ENCODE results near the gene NRP1.
"Not testable (repeated sequence)": the region's sequence is repeated elsewhere in the genome, so short reads cannot be mapped to it uniquely, and the experiment has no call there.

NRP1 gene

GRCh38 chr10:33315891-33316290 is 18.6 kb downstream of the NRP1 start:
- peak; percentile 40 for DNase-seq

DNA sequence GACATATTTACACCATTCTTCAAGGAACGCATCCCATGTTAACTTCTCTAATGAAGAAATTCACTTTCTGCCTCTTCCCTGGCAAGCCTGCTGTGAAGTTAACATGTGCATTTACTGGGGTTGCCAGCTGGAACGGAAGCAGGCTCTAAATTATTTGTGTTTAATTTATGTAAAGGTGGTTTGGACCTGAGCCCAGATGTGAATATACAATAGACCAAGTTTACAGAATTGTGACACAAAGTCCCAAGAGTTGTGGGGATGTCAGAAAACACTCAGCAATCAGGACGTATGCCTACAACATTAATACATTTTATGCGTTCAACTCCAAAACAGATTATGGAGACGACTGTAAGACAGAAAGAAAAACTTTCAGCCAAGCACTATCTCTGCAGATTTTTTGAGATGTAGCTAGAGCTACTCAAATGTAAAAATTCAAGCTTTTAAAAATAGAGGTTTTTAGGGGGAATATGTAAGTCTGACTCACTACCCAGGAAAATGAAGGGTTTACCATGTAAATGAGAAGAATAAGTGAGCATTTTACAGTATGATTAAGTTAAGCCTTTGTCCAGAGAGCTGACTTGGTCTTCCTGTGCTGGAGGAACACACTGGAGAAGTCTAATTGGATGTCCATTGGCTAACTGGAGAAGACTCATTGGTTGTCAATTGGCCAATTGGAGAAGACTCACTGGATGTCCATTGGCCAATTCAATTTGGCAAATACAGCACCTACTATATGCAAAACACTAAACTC is 19.5 kb downstream of the NRP1 start:
- DNase-seq, result peak; percentile 73

- DNase-seq, result no peak
Measured at GRCh38 chr10:33311640-33312039, 22.8 kb downstream of the NRP1 start.

DNA sequence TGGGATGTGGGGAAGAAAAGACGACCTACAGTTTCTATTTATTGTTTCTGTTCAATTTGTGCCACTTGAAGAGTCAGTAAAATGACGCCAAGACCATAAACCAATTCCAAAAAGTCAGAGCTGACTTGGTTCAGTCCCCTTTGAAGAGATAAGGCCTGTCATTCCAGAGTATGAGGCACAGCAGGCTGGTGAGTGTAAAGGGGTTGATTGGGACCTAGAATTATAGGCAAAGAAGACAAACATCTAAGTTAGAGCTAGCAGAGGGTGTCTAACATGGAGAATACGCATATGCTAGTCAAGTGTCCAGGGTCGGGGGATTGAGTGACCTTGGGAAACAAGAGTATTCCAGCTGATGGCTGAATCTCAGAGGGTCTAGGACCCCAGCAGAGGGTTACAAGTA is 23.6 kb downstream of the NRP1 start:
- DNase-seq, result no peak

- DNase-seq, result no peak
Measured at GRCh38 chr10:33309406-33309805, 25.1 kb downstream of the NRP1 start.

DNA sequence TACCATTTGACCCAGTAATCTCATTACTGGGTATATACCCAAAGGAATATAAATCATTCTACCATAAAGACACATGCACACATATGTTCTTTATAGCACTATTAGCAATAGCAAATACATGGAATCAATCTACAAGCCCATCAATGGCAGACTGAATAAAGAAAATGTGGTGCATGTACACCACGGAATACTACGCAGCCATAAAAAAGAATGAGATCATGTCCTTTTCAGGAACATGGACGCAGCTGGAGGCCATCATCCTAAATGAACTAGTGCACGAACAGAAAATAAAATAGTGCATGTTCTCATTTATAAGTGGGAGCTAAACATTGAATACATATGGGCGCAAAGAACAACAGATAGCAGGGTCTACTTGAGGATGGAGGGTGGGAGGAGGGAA is 26.6 kb downstream of the NRP1 start:
- no peak for DNase-seq

- DNase-seq, result peak; percentile 79
Measured at GRCh38 chr10:33306701-33307519, 27.6 kb downstream of the NRP1 start.

- DNase-seq, result peak; percentile 30
Measured at GRCh38 chr10:33306126-33306525, 28.3 kb downstream of the NRP1 start.

DNA sequence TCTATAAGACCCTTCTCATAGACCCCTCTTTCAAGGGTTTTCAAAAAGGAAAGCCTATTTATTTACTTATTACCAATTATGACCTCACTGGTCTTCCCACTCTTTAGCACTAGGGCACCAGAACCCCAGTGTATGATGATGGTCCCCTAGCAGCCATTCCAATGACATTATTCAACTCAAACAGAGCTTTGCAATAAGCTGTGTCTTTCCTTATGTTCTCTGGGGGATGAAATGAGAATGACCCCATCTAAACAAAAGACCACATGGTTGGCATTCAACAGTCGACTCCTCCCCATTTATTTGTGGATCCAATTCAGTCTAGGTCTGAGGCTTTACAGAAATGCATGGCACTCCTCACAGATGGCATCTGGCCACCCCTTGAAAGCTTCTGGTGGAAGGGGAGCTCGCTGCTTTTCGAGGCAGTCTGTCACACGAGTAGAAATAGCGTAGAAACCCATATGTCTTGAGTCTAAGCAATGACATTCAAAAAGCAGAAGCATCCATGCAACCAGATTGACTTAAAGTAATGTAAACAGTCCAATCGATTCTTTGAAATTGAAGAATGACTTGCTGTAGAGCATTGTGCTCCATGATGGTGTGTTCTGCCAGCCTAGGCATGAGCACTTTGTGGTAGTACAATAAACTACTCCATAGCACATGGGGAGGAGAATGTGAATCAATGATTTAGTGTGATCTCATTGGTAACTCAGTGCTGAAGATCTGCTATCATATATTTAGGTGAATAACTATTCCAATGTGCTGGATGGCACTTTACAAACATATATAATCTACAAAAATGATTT is 29.8 kb downstream of the NRP1 start:
- no peak for DNase-seq

DNA sequence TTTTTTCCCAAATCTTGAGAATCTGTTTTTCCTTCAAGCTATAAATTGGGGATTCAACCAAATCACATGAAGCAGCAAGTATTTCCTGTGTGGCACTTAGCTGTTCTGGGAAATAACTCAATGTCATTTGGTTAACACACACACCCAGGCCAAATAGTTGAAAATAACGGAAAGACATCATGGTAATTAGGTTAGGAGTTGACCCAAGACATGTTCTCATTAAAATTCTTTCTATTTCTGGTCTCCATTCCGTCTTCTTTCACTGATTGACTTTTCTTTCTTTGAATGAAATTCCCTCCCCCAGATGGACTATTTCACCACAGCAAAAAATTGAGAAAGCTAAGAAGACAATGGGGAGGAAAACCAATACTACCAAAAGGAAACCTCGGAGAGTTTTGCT is 30.5 kb downstream of the NRP1 start:
- no peak for DNase-seq

DNA sequence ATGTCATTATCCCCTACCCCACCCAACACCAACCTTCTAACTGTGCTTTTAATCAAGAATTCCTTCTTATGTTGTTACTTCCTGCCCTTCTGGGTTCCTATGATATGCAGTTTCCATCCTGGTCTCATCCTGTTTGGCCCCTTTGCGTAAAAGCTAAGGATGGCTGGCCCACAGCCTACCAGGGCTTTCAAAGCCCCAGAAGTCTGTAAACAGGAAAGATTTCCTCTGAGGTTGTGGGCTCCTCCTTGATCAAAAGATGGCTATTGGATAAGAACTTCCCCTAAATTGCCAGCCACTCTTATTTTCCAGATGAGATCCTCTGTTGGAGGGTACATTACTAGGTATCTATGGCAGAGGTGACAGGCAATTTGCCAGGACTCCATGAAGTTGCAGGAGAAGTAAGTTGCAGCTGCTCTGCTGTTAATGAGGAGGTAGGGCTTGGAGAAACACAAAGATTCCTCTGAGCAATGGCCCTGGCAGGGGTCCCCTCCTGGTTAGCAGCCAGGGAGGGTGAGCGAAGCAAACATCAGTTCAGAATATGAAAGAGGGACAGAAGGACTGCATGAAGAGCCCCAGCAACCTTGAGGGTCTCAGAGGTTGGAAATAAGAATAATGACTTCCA is 32.1 kb downstream of the NRP1 start:
- no peak for DNase-seq

- no peak for DNase-seq
Measured at GRCh38 chr10:33301097-33301789, 33.2 kb downstream of the NRP1 start.

DNA sequence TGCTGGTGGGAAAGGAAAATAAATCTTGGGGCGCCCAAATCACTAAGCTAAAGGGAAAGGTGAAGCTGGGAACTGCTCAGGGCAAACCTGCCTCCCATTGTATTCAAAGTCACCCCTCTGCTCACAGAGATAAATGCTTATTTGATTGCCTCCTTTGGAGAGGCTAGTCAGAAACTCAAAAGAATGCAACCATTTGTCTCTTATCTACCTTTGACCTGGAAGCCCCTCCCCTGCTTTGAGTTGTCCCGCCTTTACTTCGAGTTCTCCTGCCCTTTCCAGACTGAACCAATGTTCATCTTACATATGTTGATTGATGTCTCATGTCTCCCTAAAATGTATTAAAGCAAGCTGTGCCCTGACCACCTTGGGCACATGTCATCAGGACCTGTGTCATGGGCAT is 33.9 kb downstream of the NRP1 start:
- not testable (repeated sequence) for DNase-seq

GRCh38 chr10:33298893-33299292 is 35.6 kb downstream of the NRP1 start:
- no peak for DNase-seq

GRCh38 chr10:33298110-33298509 is 36.4 kb downstream of the NRP1 start:
- DNase-seq, result no peak

DNA sequence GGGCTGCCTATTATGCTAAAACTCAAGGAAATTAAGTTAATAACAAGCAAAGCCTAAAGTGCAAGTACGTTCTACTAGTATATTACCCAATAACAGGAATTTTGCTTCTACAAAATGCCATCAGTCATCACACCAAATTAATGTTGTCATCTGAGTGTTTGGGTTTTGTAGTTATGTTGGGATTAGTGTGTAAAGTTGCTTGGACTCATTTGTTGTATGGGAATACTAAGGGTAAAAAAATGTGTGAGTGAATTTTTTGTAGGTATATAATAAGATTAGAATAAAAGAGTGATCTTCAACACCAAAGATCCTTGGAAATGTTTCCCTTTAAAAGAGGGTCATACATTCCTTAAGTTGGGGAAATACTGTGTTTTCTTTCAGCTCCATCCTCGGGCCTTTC is 38.6 kb downstream of the NRP1 start:
- peak; percentile 56 for DNase-seq

DNA sequence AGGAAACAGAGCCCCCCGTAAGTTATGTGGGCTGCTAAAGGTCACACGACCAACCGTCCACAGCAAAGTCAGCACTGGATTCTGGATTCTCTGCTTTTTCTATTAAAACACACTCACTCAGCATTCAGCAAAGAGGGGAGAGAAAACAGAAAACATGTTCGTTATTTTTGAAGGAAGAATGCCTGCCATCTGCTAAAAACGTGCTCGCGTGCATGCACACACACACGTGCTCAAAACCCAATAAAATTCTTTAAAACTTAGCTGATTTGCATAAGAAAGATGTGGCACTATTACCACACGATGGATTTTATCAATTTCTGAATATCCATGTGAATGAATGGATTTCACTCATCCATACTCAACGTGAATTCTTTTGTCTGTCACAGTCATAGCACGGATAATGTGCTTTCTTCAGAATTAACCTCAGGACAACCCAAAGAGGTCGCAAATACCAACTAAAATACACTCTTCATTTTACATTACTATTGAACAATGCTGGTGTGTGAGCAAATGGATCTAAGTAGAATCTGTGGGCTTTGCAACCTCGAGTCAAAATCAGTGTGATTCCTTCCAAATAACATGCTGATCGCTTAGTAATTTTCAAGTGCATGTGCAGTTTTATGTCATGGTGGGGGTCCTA is 40.8 kb downstream of the NRP1 start:
- no peak for DNase-seq

- no peak for DNase-seq
Measured at GRCh38 chr10:33293076-33293475, 41.4 kb downstream of the NRP1 start.

DNA sequence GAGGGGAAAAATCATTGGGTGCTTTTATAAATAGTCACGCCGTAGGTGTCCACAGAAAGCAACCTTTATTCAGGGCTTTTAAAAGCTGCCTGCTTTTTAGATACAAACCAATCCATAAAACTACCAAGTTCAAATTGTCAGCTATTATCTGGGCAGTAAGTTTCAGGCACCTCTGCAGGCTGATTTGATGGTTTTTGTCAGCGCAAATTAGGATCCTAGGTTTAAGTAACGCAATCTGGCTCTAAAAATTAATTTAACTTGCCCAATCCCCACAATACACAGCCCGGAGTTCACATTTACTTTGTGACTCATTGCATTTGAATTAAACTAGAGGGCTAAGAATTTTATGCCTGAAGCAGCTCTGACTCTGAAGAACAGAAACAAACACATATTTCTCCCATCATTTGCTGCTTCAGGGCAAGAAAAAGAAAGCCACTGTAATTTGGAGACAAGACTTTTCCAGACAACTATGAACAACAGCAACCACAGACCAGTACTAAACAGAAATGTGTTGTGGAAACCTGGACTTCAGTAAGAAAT is 43.3 kb downstream of the NRP1 start:
- peak; percentile 87 for DNase-seq

GRCh38 chr10:33290321-33291052 is 44.0 kb downstream of the NRP1 start:
- DNase-seq, result no peak

DNA sequence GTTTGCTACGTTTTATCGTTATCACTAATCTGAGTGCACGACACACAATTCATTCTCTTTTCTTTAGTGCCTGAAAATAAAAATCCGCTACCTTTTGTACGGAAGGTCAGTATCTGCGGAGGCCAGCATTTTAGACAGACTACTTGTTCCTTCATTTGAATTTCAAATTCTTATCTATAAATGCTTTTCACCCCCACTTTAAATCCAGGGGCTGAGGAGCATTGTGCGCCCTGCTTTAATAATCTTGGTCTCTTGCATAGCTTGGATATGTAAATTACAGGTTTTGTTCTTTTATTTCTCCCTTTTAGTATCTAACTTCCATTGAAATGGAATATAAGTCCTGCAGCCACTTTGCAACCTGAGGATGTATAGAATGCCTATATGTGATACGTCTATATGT is 44.7 kb downstream of the NRP1 start:
- DNase-seq, result no peak
